T-helper 9 cell (primary cell): ENCODE results near the gene ELAPOR2.
"Not testable (repeated sequence)": the region's sequence is repeated elsewhere in the genome, so short reads cannot be mapped to it uniquely, and the experiment has no call there.

Experiments
- DNase-seq: peaks from one replicate; pipeline ENCODE4 v3.0.0-alpha.2; 2020

ELAPOR2 gene

GRCh38 chr7:87044713-87045112 is 14.7 kb downstream of the ELAPOR2 start:
- DNase-seq, result not testable (repeated sequence)

GRCh38 chr7:87041586-87041985 is 17.9 kb downstream of the ELAPOR2 start:
- not testable (repeated sequence) for DNase-seq

DNA sequence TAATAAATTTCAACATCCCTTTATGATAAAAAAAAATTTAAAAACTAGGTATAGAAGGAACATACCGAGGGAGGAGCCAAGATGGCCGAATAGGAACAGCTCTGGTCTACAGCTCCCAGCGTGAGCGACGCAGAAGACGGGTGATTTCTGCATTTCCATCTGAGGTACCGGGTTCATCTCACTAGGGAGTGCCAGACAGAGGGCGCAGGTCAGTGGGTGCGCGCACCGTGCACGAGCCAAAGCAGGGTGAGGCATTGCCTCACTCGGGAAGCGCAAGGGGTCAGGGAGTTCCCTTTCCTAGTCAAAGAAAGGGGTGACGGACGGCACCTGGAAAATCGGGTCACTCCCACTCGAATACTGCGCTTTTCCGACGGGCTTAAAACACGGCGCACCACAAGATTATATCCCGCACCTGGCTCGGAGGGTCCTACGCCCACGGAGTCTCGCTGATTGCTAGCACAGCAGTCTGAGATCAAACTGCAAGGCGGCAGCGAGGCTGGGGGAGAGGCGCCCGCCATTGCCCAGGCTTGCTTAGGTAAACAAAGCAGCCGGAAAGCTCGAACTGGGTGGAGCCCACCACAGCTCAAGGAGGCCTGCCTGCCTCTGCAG is 19.7 kb downstream of the ELAPOR2 start:
- DNase-seq, result not testable (repeated sequence)

GRCh38 chr7:87038993-87039690 is 20.3 kb downstream of the ELAPOR2 start:
- DNase-seq, result no peak

GRCh38 chr7:87036985-87037384 is 22.5 kb downstream of the ELAPOR2 start:
- no peak for DNase-seq

- no peak for DNase-seq
These were observed 26.7 kb downstream of the ELAPOR2 start for GRCh38 chr7:87032604-87033339.

- DNase-seq, result no peak
These were observed 30.4 kb downstream of the ELAPOR2 start for GRCh38 chr7:87029078-87029477.

- DNase-seq, result no peak
These were observed 30.8 kb downstream of the ELAPOR2 start for GRCh38 chr7:87028636-87029035.

DNA sequence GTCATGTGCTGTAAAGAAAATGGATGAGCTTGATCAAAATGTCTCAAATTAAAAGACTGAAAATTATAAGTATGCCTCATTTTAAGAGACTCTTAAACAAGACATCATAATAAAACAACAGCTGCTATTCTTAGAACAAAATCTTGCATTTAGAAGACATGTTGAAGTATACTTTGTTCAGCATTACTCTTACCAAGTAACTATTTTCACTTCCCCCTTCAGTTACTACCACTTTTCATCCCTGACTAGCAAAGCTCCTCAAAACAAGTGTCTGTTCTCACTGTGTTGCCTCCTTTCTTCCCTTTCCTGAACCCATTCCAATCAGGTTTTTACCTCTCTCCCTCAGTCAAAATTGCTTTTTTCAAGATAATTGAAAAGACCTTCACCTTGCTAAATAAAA is 31.6 kb downstream of the ELAPOR2 start:
- DNase-seq, result no peak

- no peak for DNase-seq
These were observed 38.2 kb downstream of the ELAPOR2 start for GRCh38 chr7:87021285-87021684.

DNA sequence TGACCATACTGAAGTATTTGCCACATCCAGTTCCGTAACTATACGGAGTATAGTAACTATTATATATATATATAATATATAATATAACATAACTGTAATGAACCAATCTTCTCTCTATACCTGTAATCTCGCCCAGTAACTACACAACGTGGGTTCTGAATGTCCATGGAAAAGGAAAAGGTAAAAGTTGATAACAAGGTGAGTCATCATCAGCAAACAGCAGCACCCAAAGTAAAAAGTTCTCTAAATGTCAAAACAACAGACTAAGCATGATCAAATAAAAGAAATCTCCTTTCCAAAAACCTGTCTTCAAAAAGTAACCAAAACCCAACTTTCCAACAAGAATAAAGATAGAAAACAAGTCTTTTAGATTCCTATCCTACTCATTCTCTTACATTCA is 42.8 kb downstream of the ELAPOR2 start:
- DNase-seq, result no peak

DNA sequence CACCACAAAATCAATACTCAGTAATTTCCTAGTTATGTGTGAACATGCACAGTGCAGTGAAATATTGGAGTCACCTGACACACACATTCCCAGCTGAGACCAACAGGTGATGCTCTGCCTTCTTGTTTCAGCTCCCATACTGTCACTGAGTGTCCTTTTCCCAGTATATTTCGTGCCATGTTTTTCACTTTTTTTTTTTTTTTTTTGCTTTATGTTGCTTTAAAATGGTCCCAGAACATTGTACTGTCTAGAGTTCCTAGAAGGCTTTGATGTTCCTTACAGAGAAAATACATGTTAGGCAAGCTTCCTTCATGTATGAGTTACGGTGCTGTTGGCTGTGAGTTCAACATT is 45.6 kb downstream of the ELAPOR2 start:
- DNase-seq, result no peak

DNA sequence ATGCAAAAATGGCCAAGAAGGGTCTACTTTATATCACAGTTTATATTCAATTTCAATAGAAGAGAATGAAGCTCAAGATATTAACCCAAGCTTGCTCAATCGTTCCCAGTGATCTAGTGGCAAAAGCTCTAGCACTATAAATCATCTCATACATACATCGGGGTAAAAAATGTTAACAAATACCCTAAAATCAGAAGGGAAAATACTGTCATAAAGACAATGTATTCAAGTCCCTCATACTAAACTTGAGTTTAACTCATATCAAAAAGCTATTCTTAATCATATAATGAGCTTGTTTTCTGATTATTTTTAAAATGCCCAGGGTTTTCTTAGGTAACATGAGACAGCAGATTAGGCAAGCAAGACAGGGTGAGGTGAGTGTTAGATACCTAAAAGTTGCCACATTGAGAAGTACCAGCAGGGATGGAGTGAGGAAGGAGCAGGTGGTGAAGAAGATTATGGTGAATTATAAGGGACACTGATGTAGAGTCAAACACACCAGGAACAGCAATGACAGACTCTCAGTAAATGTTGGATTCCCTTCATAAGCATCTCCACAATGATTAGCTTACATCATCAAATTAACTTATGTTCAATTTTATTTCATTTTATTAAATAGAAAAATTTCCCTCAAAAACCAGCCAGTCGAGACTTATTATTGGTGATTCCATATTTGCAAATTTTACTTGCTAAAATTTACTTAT is 46.2 kb downstream of the ELAPOR2 start:
- DNase-seq, result no peak
